ENCODE measurements around the gene FAM200B. TPM values are rescaled to one million over a fixed set of nuclear protein-coding genes. Genes with fewer than 3 reads are reported as not detected.
A peak's percentile ranks its signal among the peaks of the same experiment; 100 is the strongest.

Gene FAM200B
- total RNA-seq (10 to 100 TPM; 23.2 to 37.7 (median 32.2) TPM), polyA plus RNA-seq (10 to 100 TPM; 25.0 to 33.9 TPM)
- long read RNA-seq, donor 1, full-length matches to known transcripts: 7 of 11 reads
- long read RNA-seq, donor 1, partial matches to known transcripts: 0 of 11 reads
- long read RNA-seq, donor 1, other reads (novel, unspliced or antisense): 4 of 11 reads
- long read RNA-seq, donor 2, full-length matches to known transcripts: 13 of 16 reads
- long read RNA-seq, donor 2, partial matches to known transcripts: 0 of 16 reads
- long read RNA-seq, donor 2, other reads (novel, unspliced or antisense): 3 of 16 reads
- long read RNA-seq, donor 3, full-length matches to known transcripts: 6 of 11 reads
- long read RNA-seq, donor 3, partial matches to known transcripts: 1 of 11 reads
- long read RNA-seq, donor 3, other reads (novel, unspliced or antisense): 4 of 11 reads

DNA sequence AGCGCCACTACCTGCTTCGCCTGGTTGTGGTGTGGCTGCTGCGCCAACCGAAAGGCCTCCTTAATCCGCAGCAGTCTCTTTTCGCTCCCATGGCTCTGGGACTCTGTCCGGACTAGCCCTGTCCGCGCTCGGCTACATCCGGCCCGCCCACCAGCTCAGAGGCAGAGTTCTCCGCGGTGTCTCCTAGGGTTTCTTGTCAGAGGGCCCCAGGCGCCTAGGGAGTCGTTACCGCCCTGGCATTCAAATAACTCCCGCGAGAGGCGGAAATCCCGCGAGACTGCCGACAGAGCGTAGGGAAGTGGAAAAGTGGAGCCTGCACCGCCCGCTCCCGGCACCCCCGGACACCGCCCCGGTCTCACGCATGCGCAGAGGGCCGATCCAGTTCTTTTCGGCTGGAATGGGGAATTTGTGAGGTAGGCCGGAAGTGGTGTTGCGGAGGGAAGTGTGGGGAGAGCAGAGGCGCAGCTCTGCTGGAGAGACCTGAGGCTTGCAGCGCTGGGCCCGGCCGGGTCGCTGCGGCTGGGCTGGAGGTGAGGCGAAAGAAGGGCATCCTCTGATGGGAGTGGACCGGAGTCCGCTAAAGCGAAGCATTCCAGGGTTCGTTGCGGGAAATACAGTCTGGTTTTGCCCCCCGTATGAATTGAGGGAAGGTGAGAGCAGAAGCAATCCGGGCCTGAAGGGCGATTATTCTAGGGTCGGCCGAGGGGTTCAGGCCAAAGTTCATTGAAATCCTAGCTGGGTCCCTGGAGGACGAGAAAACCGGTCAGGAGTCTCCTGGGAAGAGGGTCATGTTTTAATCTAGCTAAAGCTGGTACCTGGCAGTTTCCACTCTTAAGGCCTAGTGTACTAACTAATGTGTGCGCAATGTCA lies at the start of gene FAM200B:
FAM200B (plus strand) TSS at position 456 of the 870 bp plus-strand sequence. CDS start 5,151 bp downstream, outside the sequence.
- peaks cover 4 to 57% (median 24%) of the 10 kb centered on the region in 12 donors for H3K4me1 ChIP-seq
- WGBS, 4 donors: 0 to 1% (median 0%) methylated on average over 39 to 56 of the region's 56 CpGs

DNA sequence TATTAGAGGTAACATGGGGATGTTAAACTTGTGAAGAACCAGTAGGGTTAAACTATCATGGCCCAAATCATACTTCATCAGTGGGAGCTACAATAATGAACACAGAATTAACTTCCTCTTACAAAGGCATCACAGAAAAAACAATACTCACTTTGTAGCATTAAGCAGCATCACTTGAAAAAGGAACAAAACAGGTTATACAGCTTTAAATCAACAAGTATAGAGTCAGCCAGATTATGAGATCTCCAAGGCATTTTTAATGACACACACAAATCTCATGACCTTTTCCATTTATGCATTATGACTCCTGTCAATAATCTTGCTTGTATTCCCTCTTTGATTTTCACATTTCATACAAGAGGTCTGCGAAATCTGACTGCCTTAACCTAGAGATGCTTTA lies 44.8 kb upstream of the FAM200B start:
- DNase-seq (no peak), ATAC-seq (no peak)
- Histone ChIP-seq H3K4me1 (peaks cover 0 to 2% (median 0%) of the 10 kb centered on the region in 12 donors), H3K4me3 (no peak overlapping the region), H3K27ac (no peak overlapping the region), H3K27me3 (no peaks in the 10 kb centered on the region), H3K9me3 (peaks cover 0 to 4% (median 0%) of the 10 kb centered on the region in 12 donors), H3K36me3 (peaks cover 0 to 100% (median 97%) of the 10 kb centered on the region in 9 donors)
- intact Hi-C loops (cut with DNase I): no loop called here
- 93 to 96% (median 94%) methylated on average over 1 of the region's 1 CpG for WGBS, 4 donors
- TF ChIP-seq POLR2A (IDR thresholded peaks at IDR 0.05): no peak
- TF ChIP-seq, protein P1, sequence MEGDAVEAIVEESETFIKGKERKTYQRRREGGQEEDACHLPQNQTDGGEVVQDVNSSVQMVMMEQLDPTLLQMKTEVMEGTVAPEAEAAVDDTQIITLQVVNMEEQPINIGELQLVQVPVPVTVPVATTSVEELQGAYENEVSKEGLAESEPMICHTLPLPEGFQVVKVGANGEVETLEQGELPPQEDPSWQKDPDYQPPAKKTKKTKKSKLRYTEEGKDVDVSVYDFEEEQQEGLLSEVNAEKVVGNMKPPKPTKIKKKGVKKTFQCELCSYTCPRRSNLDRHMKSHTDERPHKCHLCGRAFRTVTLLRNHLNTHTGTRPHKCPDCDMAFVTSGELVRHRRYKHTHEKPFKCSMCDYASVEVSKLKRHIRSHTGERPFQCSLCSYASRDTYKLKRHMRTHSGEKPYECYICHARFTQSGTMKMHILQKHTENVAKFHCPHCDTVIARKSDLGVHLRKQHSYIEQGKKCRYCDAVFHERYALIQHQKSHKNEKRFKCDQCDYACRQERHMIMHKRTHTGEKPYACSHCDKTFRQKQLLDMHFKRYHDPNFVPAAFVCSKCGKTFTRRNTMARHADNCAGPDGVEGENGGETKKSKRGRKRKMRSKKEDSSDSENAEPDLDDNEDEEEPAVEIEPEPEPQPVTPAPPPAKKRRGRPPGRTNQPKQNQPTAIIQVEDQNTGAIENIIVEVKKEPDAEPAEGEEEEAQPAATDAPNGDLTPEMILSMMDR (IDR thresholded peaks at IDR 0.05): no peak

More for the DNA sequence above, at the start of gene FAM200B:
- Histone ChIP-seq H3K27ac (peak within 1 kb of the TSS; percentile 38 to 95 (median 90)), H3K9me3 (no peaks in the 10 kb centered on the region), H3K36me3 (peaks cover 0 to 18% (median 6%) of the 10 kb centered on the region in 9 donors), H3K4me3 (peak within 1 kb of the TSS; percentile 27 to 86 (median 79)), H3K27me3 (no peaks in the 10 kb centered on the region)
- peak in 1 of 2 donors; percentile 81 for TF ChIP-seq POLR2A (IDR thresholded peaks at IDR 0.05)
- TF ChIP-seq, protein P1 (IDR thresholded peaks at IDR 0.05): peak in 6 of 12 donors; percentile 3 to 37 (median 23)
- peak; percentile 98 for ATAC-seq
- peak; percentile 98 to 100 (median 98) for DNase-seq
- intact Hi-C loops (cut with DNase I): loop anchor here in 1 of 10 donors (2.0 kb wide), 1 partner anchor 27 kb away; the partner anchor contains the start of gene FBXL5

DNA sequence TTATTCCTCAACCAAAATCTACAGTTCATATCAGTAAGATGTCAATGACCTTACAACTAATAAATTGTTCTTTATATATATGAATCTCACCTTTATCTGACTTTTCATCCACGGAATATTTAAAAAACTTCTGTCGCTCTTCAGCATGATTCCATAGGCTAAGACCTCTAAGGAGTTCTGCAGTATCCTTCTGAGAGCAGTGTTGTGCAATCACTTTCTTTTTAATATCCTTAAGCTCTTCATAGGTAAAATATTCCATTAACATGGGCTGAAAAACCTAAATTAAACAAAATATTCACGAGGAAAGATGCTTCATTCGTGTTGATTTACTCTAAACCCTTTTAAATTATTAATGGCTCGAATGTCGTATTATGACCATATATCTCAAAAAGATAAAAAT lies 43.2 kb upstream of the FAM200B start:
- TF ChIP-seq, protein P1 (IDR thresholded peaks at IDR 0.05): no peak
- TF ChIP-seq POLR2A (IDR thresholded peaks at IDR 0.05): no peak
- H3K27me3 ChIP-seq: no peaks in the 10 kb centered on the region
- H3K4me3 ChIP-seq: no peak overlapping the region
- no peak for DNase-seq
- intact Hi-C loops (cut with DNase I): no loop called here
- no peak for ATAC-seq
- no peak overlapping the region for H3K27ac ChIP-seq
- H3K4me1 ChIP-seq: peaks cover 0 to 6% (median 0%) of the 10 kb centered on the region in 12 donors
- 94 to 95% (median 95%) methylated on average over 6 of the region's 6 CpGs for WGBS, 4 donors
- no peaks in the 10 kb centered on the region for H3K9me3 ChIP-seq
- H3K36me3 ChIP-seq: peaks cover 0 to 88% (median 85%) of the 10 kb centered on the region in 9 donors
